Activated naive CD4-positive, alpha-beta T cell treated with anti-CD3 and anti-CD28 coated beads, Interleukin-2, amount 50 U/mL, for 24 hours (primary cell): ENCODE data around the gene SLC19A2.

Source experiments
- H3K27ac Mint-ChIP-seq: one replicate; pipeline ENCODE4 v1.8.0; 2021; ENCODE audit warnings: mild to moderate bottlenecking, mixed read lengths
- H3K27me3 Mint-ChIP-seq: one replicate; pipeline ENCODE4 v1.8.0; 2021; ENCODE audit warnings: mixed read lengths
- H3K36me3 Mint-ChIP-seq: one replicate; pipeline ENCODE4 v1.8.0; 2021; ENCODE audit warnings: mixed read lengths
- H3K4me1 Mint-ChIP-seq: one replicate; pipeline ENCODE4 v1.8.0; 2021; ENCODE audit warnings: mixed read lengths
- H3K4me3 Mint-ChIP-seq: one replicate; pipeline ENCODE4 v1.8.0; 2021; ENCODE audit warnings: mild to moderate bottlenecking, mixed read lengths
- H3K9me3 Mint-ChIP-seq: one replicate; pipeline ENCODE4 v1.8.0; 2021; ENCODE audit warnings: mixed read lengths

SLC19A2 gene

GRCh38 chr1:169468982-169469381, 16.8 kb downstream of the SLC19A2 start:
- Mint-ChIP-seq H3K36me3 (no peaks in the 10 kb centered on the region), H3K4me1 (no peaks in the 10 kb centered on the region), H3K9me3 (no peaks in the 10 kb centered on the region), H3K4me3 (no peak overlapping the region), H3K27ac (no peak overlapping the region), H3K27me3 (no peaks in the 10 kb centered on the region)

GRCh38 chr1:169466259-169467230, 19.2 kb downstream of the SLC19A2 start:
- Mint-ChIP-seq H3K27me3 (no peaks in the 10 kb centered on the region), H3K9me3 (no peaks in the 10 kb centered on the region), H3K36me3 (no peaks in the 10 kb centered on the region), H3K27ac (no peak overlapping the region), H3K4me3 (no peak overlapping the region), H3K4me1 (peaks cover 4% of the 10 kb centered on the region)

DNA sequence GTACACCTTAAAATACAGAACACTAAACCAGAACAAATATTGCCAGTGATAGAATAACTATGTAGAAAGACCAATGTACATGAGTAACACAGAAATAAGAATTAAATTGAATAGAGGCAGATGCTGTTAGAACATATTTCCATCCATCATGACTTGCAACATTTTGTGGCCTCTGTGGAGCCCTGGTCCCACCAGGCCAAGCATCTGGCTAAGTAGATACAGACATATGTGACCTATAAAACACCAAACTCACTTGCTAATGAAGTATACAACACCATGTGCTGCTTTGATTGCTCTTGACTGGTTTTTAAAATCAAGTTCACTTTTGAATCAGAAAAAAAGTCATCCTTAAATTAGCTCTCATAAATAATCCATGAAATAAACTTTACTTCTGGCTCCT, 20.5 kb downstream of the SLC19A2 start:
- H3K4me3 Mint-ChIP-seq: no peak overlapping the region
- no peaks in the 10 kb centered on the region for H3K36me3 Mint-ChIP-seq
- peaks cover 6% of the 10 kb centered on the region for H3K27me3 Mint-ChIP-seq

DNA sequence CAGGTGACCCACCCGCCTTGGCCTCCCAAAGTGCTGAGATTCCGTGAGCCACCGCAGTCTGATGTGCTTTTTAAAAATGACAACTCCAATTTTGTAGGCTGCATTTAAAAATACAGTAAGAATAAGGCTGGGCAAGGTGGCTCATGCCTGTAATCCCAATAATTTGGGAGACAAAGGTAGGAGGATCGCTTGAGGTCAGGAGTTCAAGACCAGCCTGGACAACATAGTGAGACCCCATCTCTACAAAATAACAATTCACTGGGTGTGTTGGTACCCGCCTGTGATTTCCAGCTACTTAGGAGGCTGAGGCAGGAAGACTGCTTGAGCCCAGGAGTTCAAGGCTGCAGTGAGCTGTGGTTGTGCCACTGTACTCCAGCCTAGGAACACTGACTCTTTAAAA, 23.4 kb downstream of the SLC19A2 start:
- peaks cover under 1% of the 10 kb centered on the region for H3K9me3 Mint-ChIP-seq
- peaks cover 9% of the 10 kb centered on the region for H3K4me1 Mint-ChIP-seq
- H3K4me3 Mint-ChIP-seq: no peak overlapping the region
- H3K27me3 Mint-ChIP-seq: peaks cover 6% of the 10 kb centered on the region
- H3K27ac Mint-ChIP-seq: no peak overlapping the region
- H3K36me3 Mint-ChIP-seq: peaks cover under 1% of the 10 kb centered on the region

More for the DNA sequence above, 20.5 kb downstream of the SLC19A2 start:
- H3K27ac Mint-ChIP-seq: no peak overlapping the region
- peaks cover 9% of the 10 kb centered on the region for H3K4me1 Mint-ChIP-seq
- H3K9me3 Mint-ChIP-seq: no peaks in the 10 kb centered on the region

GRCh38 chr1:169461390-169462000, 24.2 kb downstream of the SLC19A2 start:
- Mint-ChIP-seq H3K4me3 (no peak overlapping the region), H3K4me1 (peaks cover 9% of the 10 kb centered on the region), H3K27me3 (peaks cover 12% of the 10 kb centered on the region), H3K27ac (no peak overlapping the region), H3K9me3 (peaks cover 7% of the 10 kb centered on the region), H3K36me3 (peaks cover 5% of the 10 kb centered on the region)

DNA sequence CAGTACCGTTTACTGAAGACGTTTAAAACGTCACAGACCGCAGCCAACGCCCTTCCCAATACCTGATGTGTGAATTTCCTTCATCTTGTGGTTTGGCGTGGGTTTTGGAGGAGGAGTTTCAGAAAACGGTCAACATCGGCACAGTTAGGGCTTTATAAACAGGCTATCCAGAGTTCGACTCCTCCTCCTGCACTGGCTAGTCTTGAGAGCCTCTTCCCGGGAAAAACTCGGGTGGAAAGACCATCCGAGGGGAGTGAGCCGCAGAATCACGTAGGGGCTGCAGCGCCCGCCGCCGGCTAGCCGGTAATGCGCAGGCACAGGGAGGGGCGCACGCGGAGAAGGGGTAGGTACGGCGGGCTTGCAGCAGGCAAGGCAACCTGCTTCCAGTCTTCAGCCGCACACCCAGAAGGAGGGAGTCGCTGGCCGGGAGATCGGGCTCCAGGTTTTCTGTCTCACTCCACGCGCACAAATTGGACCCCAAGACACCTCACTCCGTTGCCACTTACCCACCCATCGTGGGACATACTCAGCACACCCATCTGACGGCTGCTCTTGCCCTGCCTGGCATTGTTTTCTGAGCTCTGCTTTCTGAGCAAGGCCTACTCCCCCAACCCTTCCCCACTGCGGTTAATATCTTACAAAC, 25.4 kb downstream of the SLC19A2 start:
- Mint-ChIP-seq H3K36me3 (peaks cover 5% of the 10 kb centered on the region), H3K4me3 (peak overlapping the region; percentile 47), H3K4me1 (peaks cover 9% of the 10 kb centered on the region), H3K27ac (no peak overlapping the region), H3K9me3 (peaks cover 7% of the 10 kb centered on the region), H3K27me3 (peaks cover 16% of the 10 kb centered on the region)

DNA sequence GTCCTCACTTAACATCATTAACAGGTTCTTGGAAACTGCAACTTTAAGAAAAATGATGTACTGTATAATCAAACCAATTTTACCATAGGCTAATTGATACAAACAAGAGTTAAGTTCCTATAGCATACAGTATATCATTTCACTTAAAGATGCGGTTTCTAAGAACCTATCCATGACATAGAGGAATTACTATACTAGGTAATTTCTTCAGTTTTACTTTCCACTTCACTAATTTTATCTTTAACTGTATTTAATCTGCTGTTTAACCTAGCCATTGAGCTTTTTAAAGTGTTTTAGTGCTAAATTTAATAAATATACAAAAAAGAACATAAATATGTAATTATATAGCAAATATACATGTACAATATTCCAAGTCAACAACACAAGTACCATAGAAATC, 28.3 kb downstream of the SLC19A2 start:
- peaks cover 7% of the 10 kb centered on the region for H3K9me3 Mint-ChIP-seq
- no peak overlapping the region for H3K4me3 Mint-ChIP-seq
- H3K27me3 Mint-ChIP-seq: peaks cover 17% of the 10 kb centered on the region
- H3K27ac Mint-ChIP-seq: no peak overlapping the region
- peaks cover 5% of the 10 kb centered on the region for H3K4me1 Mint-ChIP-seq
- peaks cover 5% of the 10 kb centered on the region for H3K36me3 Mint-ChIP-seq

DNA sequence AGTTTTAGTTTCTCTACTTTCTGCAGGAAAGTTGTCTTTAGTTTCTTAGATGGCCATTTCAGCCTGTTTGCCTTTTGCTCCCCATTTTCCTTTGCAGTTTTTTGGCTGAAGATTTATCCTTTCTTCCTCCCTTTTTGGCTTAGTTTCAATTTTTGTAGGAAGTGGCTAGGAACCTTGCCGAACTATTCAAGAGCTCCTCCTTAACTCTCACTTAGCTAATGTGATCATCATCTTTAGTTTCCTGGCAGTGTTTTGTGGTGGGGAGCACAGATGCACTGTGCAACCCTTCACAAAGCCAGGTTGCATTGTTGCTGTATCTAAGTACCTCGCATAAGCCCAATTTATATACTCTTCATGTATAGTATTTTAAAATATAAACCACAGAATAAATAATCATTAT, 29.7 kb downstream of the SLC19A2 start:
- H3K36me3 Mint-ChIP-seq: peaks cover 5% of the 10 kb centered on the region
- H3K9me3 Mint-ChIP-seq: peaks cover 7% of the 10 kb centered on the region
- H3K4me1 Mint-ChIP-seq: peaks cover under 1% of the 10 kb centered on the region
- no peak overlapping the region for H3K4me3 Mint-ChIP-seq
- H3K27me3 Mint-ChIP-seq: peaks cover 18% of the 10 kb centered on the region
- peak overlapping the region; percentile 4 for H3K27ac Mint-ChIP-seq

- Mint-ChIP-seq H3K36me3 (peaks cover 8% of the 10 kb centered on the region), H3K4me3 (no peak overlapping the region), H3K9me3 (peaks cover 13% of the 10 kb centered on the region), H3K27ac (no peak overlapping the region), H3K27me3 (peaks cover 21% of the 10 kb centered on the region), H3K4me1 (no peaks in the 10 kb centered on the region)
Observed at GRCh38 chr1:169452921-169453320, 32.8 kb downstream of the SLC19A2 start.

- Mint-ChIP-seq H3K36me3 (peaks cover 4% of the 10 kb centered on the region), H3K27ac (no peak overlapping the region), H3K4me3 (no peak overlapping the region), H3K4me1 (no peaks in the 10 kb centered on the region), H3K9me3 (peaks cover 6% of the 10 kb centered on the region), H3K27me3 (peaks cover 13% of the 10 kb centered on the region)
Observed at GRCh38 chr1:169451218-169451824, 34.4 kb downstream of the SLC19A2 start.

DNA sequence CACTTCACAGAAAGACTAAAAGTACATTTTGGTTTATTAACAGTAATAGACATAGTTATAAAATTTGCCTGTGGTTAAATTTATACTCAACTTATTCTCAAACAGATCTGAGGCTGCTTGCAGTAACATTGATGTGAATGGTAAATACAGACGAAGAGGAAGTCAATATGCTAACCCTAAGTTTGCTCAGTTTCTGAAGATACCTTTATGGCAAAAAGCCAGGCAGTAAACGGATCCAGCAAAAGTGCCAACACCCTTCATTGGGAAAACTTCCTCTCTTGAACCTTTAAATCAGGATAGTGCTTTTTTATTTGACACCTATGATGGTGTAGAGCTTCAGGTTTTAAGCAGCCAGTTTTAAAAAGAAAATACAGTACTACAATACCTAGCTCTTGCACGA, 41.8 kb downstream of the SLC19A2 start:
- Mint-ChIP-seq H3K27me3 (peaks cover 12% of the 10 kb centered on the region), H3K27ac (no peak overlapping the region)

DNA sequence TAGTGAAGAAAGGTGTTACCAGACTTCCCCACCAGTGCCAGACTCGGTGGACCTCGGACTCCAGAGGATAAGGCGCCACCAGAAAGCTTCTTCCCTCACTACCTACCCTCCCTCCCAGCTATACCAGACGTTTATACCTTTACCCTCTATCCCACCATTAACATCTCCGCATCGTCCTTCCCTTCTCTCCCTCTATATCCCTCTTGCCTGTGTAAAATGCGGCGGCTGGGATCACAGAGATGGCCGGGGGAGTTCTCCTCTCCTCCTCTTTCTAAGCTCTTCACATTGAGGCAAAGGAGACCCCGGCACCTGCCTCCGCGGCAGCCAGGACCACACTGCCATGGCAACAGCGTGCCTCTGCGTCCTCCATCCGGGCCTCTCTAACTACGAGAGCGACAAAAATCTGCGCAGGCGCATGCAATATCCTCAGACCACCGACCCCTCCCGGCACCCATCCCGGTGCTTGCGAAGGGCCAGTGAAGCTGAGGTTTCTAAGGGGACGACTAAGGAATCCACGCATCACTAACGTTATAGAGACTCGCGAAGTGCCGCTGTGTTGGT, 58.6 kb downstream of the SLC19A2 start, which contains the start of gene CCDC181:
Gene CCDC181 (minus strand): TSS at position 394 of the 561 bp plus-strand sequence. CDS start 2,547 bp downstream, outside the sequence.
- Mint-ChIP-seq H3K27ac (no peak within 1 kb of the TSS), H3K4me1 (peaks cover 7% of the 10 kb centered on the region), H3K4me3 (peak within 1 kb of the TSS; percentile 91), H3K36me3 (no peaks in the 10 kb centered on the region), H3K27me3 (peaks cover 65% of the 10 kb centered on the region), H3K9me3 (peaks cover 10% of the 10 kb centered on the region)

More for the DNA sequence above, 41.8 kb downstream of the SLC19A2 start:
- H3K4me3 Mint-ChIP-seq: no peak overlapping the region
- H3K4me1 Mint-ChIP-seq: no peaks in the 10 kb centered on the region
- peaks cover 6% of the 10 kb centered on the region for H3K9me3 Mint-ChIP-seq
- peaks cover 4% of the 10 kb centered on the region for H3K36me3 Mint-ChIP-seq

- Mint-ChIP-seq H3K9me3 (peaks cover 2% of the 10 kb centered on the region), H3K27ac (no peak overlapping the region), H3K4me1 (peaks cover 7% of the 10 kb centered on the region), H3K36me3 (no peaks in the 10 kb centered on the region), H3K4me3 (no peak overlapping the region), H3K27me3 (peaks cover 61% of the 10 kb centered on the region)
Observed at GRCh38 chr1:169426174-169426705, 59.5 kb downstream of the SLC19A2 start.

DNA sequence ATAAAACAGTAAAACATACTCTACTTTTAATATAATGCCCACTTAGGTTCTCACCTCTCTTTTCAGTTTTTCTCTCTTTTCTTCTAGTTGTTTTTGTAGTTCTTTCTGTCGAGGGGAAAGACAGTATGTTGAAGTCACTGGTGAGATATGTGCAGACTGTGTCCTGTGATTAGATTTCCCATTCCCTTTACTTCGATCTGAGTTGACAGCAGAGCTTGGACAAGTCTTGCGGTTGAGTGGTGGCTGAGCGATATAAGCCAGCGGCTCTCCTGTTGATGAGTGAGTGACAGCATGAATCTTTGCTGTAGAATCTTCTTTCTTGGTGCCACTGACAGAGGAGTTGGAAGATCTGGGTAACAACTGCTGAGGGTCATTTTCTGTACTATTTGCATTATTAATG, 64.4 kb downstream of the SLC19A2 start:
- no peaks in the 10 kb centered on the region for H3K36me3 Mint-ChIP-seq
- H3K9me3 Mint-ChIP-seq: no peaks in the 10 kb centered on the region
- H3K27ac Mint-ChIP-seq: no peak overlapping the region
- no peak overlapping the region for H3K4me3 Mint-ChIP-seq
- peaks cover 34% of the 10 kb centered on the region for H3K27me3 Mint-ChIP-seq
- H3K4me1 Mint-ChIP-seq: no peaks in the 10 kb centered on the region

- Mint-ChIP-seq H3K36me3 (no peaks in the 10 kb centered on the region), H3K4me1 (no peaks in the 10 kb centered on the region), H3K9me3 (peaks cover 11% of the 10 kb centered on the region)
Observed at GRCh38 chr1:169414952-169415351, 70.8 kb downstream of the SLC19A2 start.

More at GRCh38 chr1:169414952-169415351, 70.8 kb downstream of the SLC19A2 start:
- Mint-ChIP-seq H3K27ac (peak overlapping the region; percentile 15), H3K4me3 (no peak overlapping the region), H3K27me3 (peaks cover 2% of the 10 kb centered on the region)
